Fibroblast of villous mesenchyme (primary cell): ENCODE data around the gene ROM1. TPM values are rescaled to one million over a fixed set of nuclear protein-coding genes. Genes with fewer than 3 reads are reported as not detected.
"Not testable (repeated sequence)": the region's sequence is repeated elsewhere in the genome, so short reads cannot be mapped to it uniquely, and the experiment has no call there.

Source experiments
- DNase-seq: peaks from one replicate; pipeline ENCODE4 v3.0.0-alpha.2; 2010; ENCODE audit warnings: low read depth
- H3K4me3 ChIP-seq: 2 replicates; pipeline ENCODE4 v1.5.1; 2011; ENCODE audit warnings: low read depth, mild to moderate bottlenecking, low read length
- CTCF ChIP-seq: IDR thresholded peaks from 2 replicates; pipeline ENCODE4 v1.5.1; 2012; ENCODE audit warnings: low read depth, mild to moderate bottlenecking, low read length; ENCODE audit not compliant: insufficient read depth
- total RNA-seq: library from RNA; depleted of rRNA; stranded (reverse); fragments of >200 nt; gene quantifications from 2 replicates; pipeline ENCODE4 v1.2.3, GENCODE V29; 2012

The ROM1 gene
- total RNA-seq, 1 donor = 3.0 TPM

DNA sequence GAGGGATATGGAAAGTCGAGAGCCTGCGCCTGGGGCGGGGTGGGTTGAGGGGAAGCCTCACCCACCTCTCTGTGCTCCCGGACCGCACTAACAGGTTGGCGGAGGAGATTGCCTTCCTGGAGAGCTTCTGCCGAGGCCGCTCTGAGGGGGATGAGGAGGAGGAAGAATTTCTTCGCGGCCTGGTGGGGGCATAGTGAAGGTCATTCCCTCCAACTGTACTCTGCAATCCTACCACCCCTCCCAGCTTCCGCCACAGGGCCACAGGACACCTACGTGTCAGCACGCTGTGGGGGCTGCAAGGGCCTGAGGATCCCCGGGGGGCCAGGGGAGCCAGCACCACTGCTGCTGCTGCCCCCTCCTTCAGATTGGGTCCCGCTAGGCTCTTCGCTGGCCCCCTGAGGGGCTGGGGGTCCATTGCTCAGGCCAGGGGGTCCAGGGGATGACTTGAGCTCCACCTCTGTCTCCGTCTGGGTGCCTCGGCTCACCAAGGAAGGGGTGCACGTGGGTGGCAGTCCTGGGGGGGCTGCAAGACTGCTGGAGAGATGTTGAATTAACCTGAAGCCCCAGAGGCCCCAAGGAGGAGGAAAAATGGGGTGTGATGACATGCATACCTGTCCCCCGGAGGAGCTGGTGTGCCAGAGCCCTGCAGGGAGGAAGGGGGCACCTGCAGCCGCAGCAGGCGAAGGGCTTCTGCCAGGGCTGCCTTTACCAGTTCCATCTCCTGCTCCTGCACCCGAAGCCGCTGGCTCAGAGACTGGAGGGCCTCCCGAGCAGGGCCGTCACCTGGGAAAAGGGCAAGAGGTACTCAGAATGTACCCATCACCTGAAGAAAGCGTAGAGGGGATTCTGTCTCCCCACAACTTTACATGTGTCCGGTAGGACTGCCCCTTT, 2.0 kb upstream of the ROM1 start:
- peak overlapping the region; percentile 63 for H3K4me3 ChIP-seq
- TF ChIP-seq CTCF = no peak
- DNase-seq = no peak

- peak overlapping the region; percentile 63 for H3K4me3 ChIP-seq
- no peak for TF ChIP-seq CTCF
- DNase-seq = peak; percentile 55
Measured at GRCh38 chr11:62611705-62612365, 1.2 kb upstream of the ROM1 start.

DNA sequence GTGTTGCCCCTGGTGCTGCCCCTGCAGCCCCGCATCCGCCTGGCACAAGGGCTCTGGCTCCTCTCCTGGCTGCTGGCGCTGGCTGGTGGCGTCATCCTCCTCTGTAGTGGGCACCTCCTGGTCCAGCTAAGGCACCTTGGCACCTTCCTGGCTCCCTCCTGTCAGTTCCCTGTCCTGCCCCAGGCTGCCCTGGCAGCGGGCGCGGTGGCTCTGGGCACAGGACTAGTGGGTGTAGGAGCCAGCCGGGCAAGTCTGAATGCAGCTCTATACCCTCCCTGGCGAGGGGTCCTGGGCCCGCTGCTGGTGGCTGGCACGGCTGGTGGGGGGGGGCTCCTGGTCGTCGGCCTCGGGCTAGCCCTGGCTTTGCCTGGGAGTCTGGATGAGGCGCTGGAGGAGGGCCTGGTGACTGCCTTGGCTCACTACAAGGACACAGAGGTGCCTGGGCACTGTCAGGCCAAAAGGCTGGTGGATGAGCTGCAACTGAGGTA, 278 bp downstream of the ROM1 start:
- no peak for DNase-seq
- no peak for TF ChIP-seq CTCF
- H3K4me3 ChIP-seq = no peak overlapping the region

DNA sequence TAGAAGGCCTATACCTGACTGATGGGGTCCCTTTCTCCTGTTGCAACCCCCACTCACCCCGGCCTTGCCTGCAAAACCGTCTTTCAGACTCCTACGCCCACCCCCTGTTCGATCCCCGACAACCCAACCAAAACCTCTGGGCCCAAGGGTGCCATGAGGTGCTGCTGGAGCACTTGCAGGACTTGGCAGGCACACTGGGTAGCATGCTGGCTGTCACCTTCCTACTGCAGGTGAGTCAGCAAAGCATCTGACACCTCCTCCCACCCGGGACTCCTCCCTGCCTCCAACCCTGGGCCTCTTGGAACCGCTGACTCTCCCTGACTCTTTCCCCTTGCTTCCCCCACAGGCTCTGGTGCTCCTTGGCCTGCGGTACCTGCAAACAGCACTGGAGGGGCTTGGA, 1.2 kb downstream of the ROM1 start:
- H3K4me3 ChIP-seq = no peak overlapping the region
- DNase-seq = no peak
- no peak for TF ChIP-seq CTCF

GRCh38 chr11:62615521-62615920, 2.5 kb downstream of the ROM1 start:
- no peak for DNase-seq
- H3K4me3 ChIP-seq = no peak overlapping the region
- TF ChIP-seq CTCF = no peak

DNA sequence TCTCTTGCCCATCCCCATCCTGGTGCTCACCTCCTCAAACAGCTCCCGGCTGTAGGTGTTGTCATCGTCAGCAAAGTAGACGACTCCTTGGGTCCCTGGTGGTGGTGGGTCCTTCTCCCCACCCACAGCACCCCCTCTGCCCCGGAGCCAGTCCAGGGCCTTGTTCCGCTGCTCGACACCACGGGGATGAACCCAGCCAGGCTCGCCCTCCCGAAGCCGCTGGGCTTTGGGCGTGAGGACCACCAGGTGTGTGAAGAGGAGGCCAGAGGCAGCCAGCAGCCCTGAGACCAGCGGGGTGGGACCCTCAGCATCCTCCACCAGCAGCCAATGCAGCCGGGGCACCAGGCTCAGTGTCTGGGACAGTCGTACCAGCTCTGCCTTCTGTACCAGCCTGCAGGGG, 3.9 kb downstream of the ROM1 start:
- H3K4me3 ChIP-seq, DNase-seq: not testable (repeated sequence)

DNA sequence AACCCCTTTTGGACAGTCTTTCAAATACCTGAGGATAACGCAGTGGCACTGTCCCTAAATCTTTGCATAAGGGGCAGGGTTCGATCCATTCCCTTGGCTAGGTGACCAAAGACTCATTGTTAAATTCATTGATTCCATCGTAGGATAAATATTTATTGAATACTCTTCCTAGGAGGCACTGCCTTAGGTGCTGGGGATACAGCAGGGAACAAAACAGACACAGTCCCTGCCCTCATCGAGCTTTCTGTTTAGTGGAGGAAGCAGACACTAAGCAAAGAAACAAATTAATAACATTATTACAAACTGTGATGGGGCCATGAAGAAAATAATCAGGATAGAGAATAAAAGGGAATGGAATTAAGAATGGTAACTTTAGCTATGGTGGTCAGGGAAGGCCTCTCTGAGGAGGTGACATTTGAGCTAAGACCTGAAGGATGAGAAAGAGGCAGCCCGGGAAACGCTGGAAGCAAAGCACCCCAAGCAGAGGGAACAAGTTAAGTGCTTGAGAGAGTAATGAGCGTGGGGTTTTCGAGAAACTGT, 8.0 kb downstream of the ROM1 start:
- TF ChIP-seq CTCF = no peak
- no peak for DNase-seq
- H3K4me3 ChIP-seq = peak overlapping the region; percentile 85
